SK-N-SH (cell line): Measurements from ENCODE around the gene DUOXA2. TPM values are rescaled to one million over a fixed set of nuclear protein-coding genes. Genes with fewer than 3 reads are reported as not detected.

Source experiments
- CTCF ChIA-PET: fragments of 300-600, 350-600 bp; formaldehyde crosslinking; extraction: SDS; loops from one replicate; lab custom pipeline; 2021; lab: Yijun Ruan, JAX
- POLR2A ChIA-PET: fragments of 350-600 bp; sonication (Branson Sonifier 250); formaldehyde crosslinking; extraction: SDS; loops from one replicate; lab custom pipeline; 2020; ENCODE audit warnings: antibody characterized with exemption, inconsistent platforms; lab: Yijun Ruan, JAX
- DNase-seq: peaks from one replicate; pipeline ENCODE4 v3.0.0; 2012
- H2AFZ ChIP-seq: fragments of 200-600 bp; sonication (generic); 2 replicates; pipeline ENCODE4 v1.8.1; 2016; ENCODE audit warnings: antibody characterized with exemption, mild to moderate bottlenecking, low read depth
- H3F3A ChIP-seq: fragments of 200-600 bp; sonication (generic); replicated peaks from 2 replicates; pipeline ENCODE3; 2016; ENCODE audit warnings: antibody characterized with exemption, mild to moderate bottlenecking; ENCODE audit not compliant: insufficient read depth
- H3K27ac ChIP-seq, 2 experiments: fragments of 200-500 bp in 1 of 2; fragments of 200-600 bp in 1 of 2; sonication (Bioruptor generic) in 1 of 2; sonication (generic), shearing (Covaris generic) in 1 of 2; 2 replicates each; pipeline versions ENCODE4 v1.5.1 to v1.6.1; 2014 to 2016; ENCODE audit warnings: low read depth in 2 of 2, inconsistent platforms in 1 of 2, low read length in 1 of 2, mild to moderate bottlenecking in 1 of 2, mixed read lengths in 1 of 2
- H3K27me3 ChIP-seq: fragments of 200-600 bp; sonication (generic), shearing (Covaris generic); 2 replicates; pipeline ENCODE4 v1.6.1; 2016; ENCODE audit warnings: mixed run types; ENCODE audit not compliant: insufficient read depth
- H3K36me3 ChIP-seq, 2 experiments: fragments of 200-500 bp in 1 of 2; fragments of 200-600 bp in 1 of 2; sonication (Bioruptor generic) in 1 of 2; sonication (generic) in 1 of 2; replicated peaks in 1 of 2; 2 replicates each; pipeline versions ENCODE3 to v1.5.1; 2014 to 2016; ENCODE audit warnings: low read length in 1 of 2, mild to moderate bottlenecking in 1 of 2; ENCODE audit not compliant: insufficient read depth in 2 of 2, control insufficient read depth in 1 of 2
- H3K4me1 ChIP-seq, 2 experiments: fragments of 200-500 bp in 1 of 2; fragments of 200-600 bp in 1 of 2; sonication (Bioruptor generic) in 1 of 2; sonication (generic), shearing (Covaris generic) in 1 of 2; 2 replicates each; pipeline versions ENCODE4 v1.5.1 to v1.6.1; 2014 to 2016; ENCODE audit warnings: low read depth in 1 of 2, low read length in 1 of 2, mixed run types in 1 of 2; ENCODE audit not compliant: insufficient read depth in 2 of 2, control insufficient read depth in 1 of 2
- H3K4me2 ChIP-seq: fragments of 200-600 bp; sonication (generic), shearing (Covaris generic); 2 replicates; pipeline ENCODE4 v1.6.1; 2017; ENCODE audit warnings: mixed run types
- H3K4me3 ChIP-seq, 2 experiments: fragments of 200-500 bp in 1 of 2; fragments of 200-600 bp in 1 of 2; sonication (Bioruptor generic) in 1 of 2; sonication (generic), shearing (Covaris generic) in 1 of 2; 2 replicates each; pipeline versions ENCODE4 v1.5.1 to v1.8.1; 2014 to 2016; ENCODE audit warnings: low read depth in 2 of 2, inconsistent platforms in 1 of 2, low read length in 1 of 2, mild to moderate bottlenecking in 1 of 2, mixed read lengths in 1 of 2, moderate library complexity in 1 of 2
- H3K79me2 ChIP-seq: fragments of 200-600 bp; sonication (generic); 2 replicates; pipeline ENCODE4 v1.8.1; 2017; ENCODE audit warnings: mild to moderate bottlenecking; ENCODE audit not compliant: insufficient read depth
- H3K9ac ChIP-seq: fragments of 200-600 bp; sonication (generic); 2 replicates; pipeline ENCODE4 v1.6.1; 2017; ENCODE audit warnings: mixed run types
- H3K9me2 ChIP-seq: fragments of 200-600 bp; sonication (generic); 2 replicates; pipeline ENCODE4 v1.6.1; 2017; ENCODE audit warnings: mixed run types
- H3K9me3 ChIP-seq: fragments of 200-600 bp; sonication (generic); 2 replicates; pipeline ENCODE4 v1.6.1; 2017; ENCODE audit warnings: mixed run types, mild to moderate bottlenecking, moderate library complexity
- H4K20me1 ChIP-seq: fragments of 200-600 bp; sonication (generic); 2 replicates; pipeline ENCODE4 v1.6.1; 2017; ENCODE audit warnings: mild to moderate bottlenecking, mixed run types; ENCODE audit not compliant: insufficient read depth
- CTCF ChIP-seq: fragments of 200-600 bp; sonication (generic); IDR thresholded peaks from 2 replicates; pipeline ENCODE4 v1.6.1; 2017; ENCODE audit warnings: antibody characterized with exemption, mild to moderate bottlenecking, moderate library complexity
- EP300 ChIP-seq, 2 experiments: IDR thresholded peaks; 2 replicates each; pipeline versions ENCODE4 v1.4.0 to v1.6.1; 2012; ENCODE audit warnings: borderline replicate concordance in 1 of 2, low read depth in 1 of 2, low read length in 1 of 2
- FOSL2 ChIP-seq: IDR thresholded peaks from 2 replicates; pipeline ENCODE4 v1.4.0; 2012; ENCODE audit warnings: low read depth, mild to moderate bottlenecking, moderate library complexity, borderline replicate concordance
- FOXJ3 ChIP-seq: sonication (generic); formaldehyde crosslinking; IDR thresholded peaks from 2 replicates; pipeline ENCODE4 v1.5.1; 2020; ENCODE audit warnings: mild to moderate bottlenecking, missing genetic modification reagents
- FOXM1 ChIP-seq: IDR thresholded peaks from 2 replicates; pipeline ENCODE4 v1.4.0; 2012; ENCODE audit warnings: low read depth, mild to moderate bottlenecking
- GABPA ChIP-seq: IDR thresholded peaks from 2 replicates; pipeline ENCODE4 v1.4.0; 2012; ENCODE audit warnings: low read depth, mild to moderate bottlenecking
- JUND ChIP-seq: IDR thresholded peaks from 2 replicates; pipeline ENCODE4 v1.4.0; 2012
- MAX ChIP-seq: IDR thresholded peaks from 2 replicates; pipeline ENCODE4 v1.4.0; 2012; ENCODE audit warnings: low read depth
- MEF2A ChIP-seq: IDR thresholded peaks from 2 replicates; pipeline ENCODE4 v1.4.0; 2012; ENCODE audit warnings: low read depth, borderline replicate concordance
- MXI1 ChIP-seq: IDR thresholded peaks from 2 replicates; pipeline ENCODE4 v1.6.1; 2012; ENCODE audit warnings: mild to moderate bottlenecking, low read depth, low read length, improper control_type of control experiment
- NFIC ChIP-seq: IDR thresholded peaks from 2 replicates; pipeline ENCODE4 v1.4.0; 2012; ENCODE audit warnings: borderline replicate concordance
- POLR2AphosphoS5 ChIP-seq: IDR thresholded peaks from 2 replicates; pipeline ENCODE4 v1.6.1; 2012; ENCODE audit warnings: low read depth, low read length
- RCOR1 ChIP-seq: fragments of 150-350 bp; IDR thresholded peaks from 2 replicates; pipeline ENCODE4 v1.6.1; 2017; ENCODE audit warnings: antibody characterized with exemption, low read length
- RFX5 ChIP-seq: IDR thresholded peaks from 2 replicates; pipeline ENCODE4 v1.6.1; 2012; ENCODE audit warnings: mild to moderate bottlenecking, improper control_type of control experiment, low read length
- RXRA ChIP-seq: IDR thresholded peaks from 2 replicates; pipeline ENCODE4 v1.4.0; 2012; ENCODE audit warnings: low read depth, mild to moderate bottlenecking, borderline replicate concordance
- SMC3 ChIP-seq: IDR thresholded peaks from 2 replicates; pipeline ENCODE4 v1.6.1; 2012; ENCODE audit warnings: low read depth, low read length, improper control_type of control experiment
- TCF12 ChIP-seq: IDR thresholded peaks from 2 replicates; pipeline ENCODE4 v1.4.0; 2012
- TEAD4 ChIP-seq: IDR thresholded peaks from 2 replicates; pipeline ENCODE4 v1.4.0; 2012; ENCODE audit warnings: mild to moderate bottlenecking, borderline replicate concordance; ENCODE audit not compliant: insufficient read depth
- ZBTB33 ChIP-seq: IDR thresholded peaks from 2 replicates; pipeline ENCODE4 v1.4.0; 2012; ENCODE audit warnings: low read depth, borderline replicate concordance
- WGBS: methylation state at CpG from one replicate; pipeline ENCODE4 v1.1.6; 2017; ENCODE audit warnings: low lambda C conversion rate; 5-methylcytosine and 5-hydroxymethylcytosine counted together
- polyA plus RNA-seq, 3 experiments: library from polyadenylated mRNA; depleted of rRNA; stranded (reverse); fragments of >200 nt; gene quantifications; 2 replicates each; pipeline ENCODE4 v1.2.3, GENCODE V29; 2012

DUOXA2 gene
- polyA plus RNA-seq, 1 of the 3 experiments (the other 2 are of a cell fraction), result not detected

- ChIA-PET POLR2A (no interaction called here), CTCF (interaction anchor here (2.9 kb wide), 1 partner anchor 10 kb away, joined by 15 read pairs; no protein-coding TSS in a partner anchor)
- peaks cover 35% of the 10 kb centered on the region for H3K27me3 ChIP-seq
Observed at GRCh38 chr15:45107941-45108630, 6.0 kb upstream of the DUOXA2 start.

More at GRCh38 chr15:45107941-45108630, 6.0 kb upstream of the DUOXA2 start:
- no peaks in the 10 kb centered on the region for H3K9me3 ChIP-seq
- H3K36me3 ChIP-seq, result no peaks in the 10 kb centered on the region
- no peak overlapping the region for H2AFZ ChIP-seq
- no peaks in the 10 kb centered on the region for H3K9me2 ChIP-seq
- no peak overlapping the region for H3K4me3 ChIP-seq
- no peaks in the 10 kb centered on the region for H4K20me1 ChIP-seq
- no peak overlapping the region for H3K9ac ChIP-seq
- H3K27ac ChIP-seq, result no peak overlapping the region
- H3K4me1 ChIP-seq, result peaks cover 0 to 10% of the 10 kb centered on the region in 2 experiments; a peak in 1 of 4 replicates
- H3F3A ChIP-seq, result no peaks in the 10 kb centered on the region
- no peaks in the 10 kb centered on the region for H3K79me2 ChIP-seq
- TF ChIP-seq FOSL2 (no peak), CTCF (no peak), TEAD4 (no peak), TCF12 (no peak), MEF2A (no peak), ZBTB33 (no peak), RCOR1 (no peak), SMC3 (no peak), FOXM1 (no peak), NFIC (no peak), GABPA (no peak), MXI1 (no peak), POLR2AphosphoS5 (no peak), MAX (no peak), EP300 (IDR thresholded peaks at IDR 0.05; ENCODE audit: borderline replicate concordance in 1 of 2, low read depth in 1 of 2, low read length in 1 of 2) (no peak), JUND (no peak), RFX5 (no peak), RXRA (no peak), FOXJ3 (CRISPR knock-in tag) (no peak)
- no CpG with 5 or more reads among the region's 10 CpGs for WGBS
- DNase-seq, result no peak
- H3K4me2 ChIP-seq, result no peak overlapping the region
